DMS53 treated with DMSO at 0.1 percent for 48 hours (cell line): ENCODE data around the gene KCNG1.

Experiments
- DNase-seq: peaks from one replicate; lab custom pipeline; 2025; ENCODE audit not compliant: unreplicated experiment; lab: John Stamatoyannopoulos, UW

The KCNG1 gene

DNA sequence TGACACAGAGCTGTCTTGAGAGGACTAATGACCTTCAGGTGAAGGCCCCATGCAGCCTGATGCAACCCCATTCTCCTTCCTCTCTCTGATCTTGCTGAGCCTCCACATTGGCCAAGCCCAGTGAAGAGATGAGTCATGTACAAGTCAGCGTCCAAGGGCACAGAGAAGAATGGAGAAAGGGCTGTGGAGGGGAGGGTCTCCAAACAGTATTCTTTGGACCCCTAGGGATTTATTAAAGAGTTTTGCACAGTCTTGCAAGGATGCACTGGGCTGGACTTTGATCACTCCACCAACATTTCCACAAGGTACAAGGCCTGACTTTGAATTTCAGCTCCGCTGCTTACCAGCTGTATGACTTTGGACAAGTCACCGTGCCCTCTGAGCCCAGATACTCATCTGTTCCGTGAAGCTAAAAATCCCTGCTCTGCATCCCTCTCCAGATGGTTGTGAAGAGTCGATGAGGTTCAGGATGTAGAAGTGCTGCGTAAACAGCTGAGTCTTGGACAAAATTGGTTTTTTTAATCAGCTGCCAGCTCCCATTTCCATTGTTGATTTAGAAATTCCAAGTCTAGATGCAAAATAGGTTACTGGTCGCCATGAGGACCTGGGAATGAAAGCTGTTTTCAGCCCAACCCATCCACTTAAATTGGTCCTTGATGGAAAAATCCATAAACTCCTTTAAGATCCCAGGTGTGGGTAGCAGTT lies 14.1 kb upstream of the KCNG1 start:
- no peak for DNase-seq

DNA sequence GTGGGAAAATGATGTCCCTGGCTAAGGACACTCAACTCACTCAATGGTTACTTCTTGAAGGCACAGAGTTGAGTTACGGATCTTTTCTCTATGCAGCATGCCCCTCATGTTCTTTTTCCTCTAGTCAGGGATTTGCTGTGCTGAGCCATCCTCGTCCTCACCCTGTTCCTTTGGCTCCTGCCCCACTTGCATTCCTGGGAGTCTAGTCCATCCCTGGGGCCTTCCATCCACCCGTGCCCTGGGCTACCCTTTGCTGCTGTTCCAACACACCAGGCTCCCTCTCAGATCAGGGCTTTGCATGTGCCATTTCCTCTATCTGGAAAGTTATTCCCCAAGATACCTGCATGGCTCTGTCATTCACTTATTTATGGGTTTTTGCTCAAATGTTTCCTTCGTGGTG lies 13.3 kb upstream of the KCNG1 start:
- DNase-seq, result no peak

DNA sequence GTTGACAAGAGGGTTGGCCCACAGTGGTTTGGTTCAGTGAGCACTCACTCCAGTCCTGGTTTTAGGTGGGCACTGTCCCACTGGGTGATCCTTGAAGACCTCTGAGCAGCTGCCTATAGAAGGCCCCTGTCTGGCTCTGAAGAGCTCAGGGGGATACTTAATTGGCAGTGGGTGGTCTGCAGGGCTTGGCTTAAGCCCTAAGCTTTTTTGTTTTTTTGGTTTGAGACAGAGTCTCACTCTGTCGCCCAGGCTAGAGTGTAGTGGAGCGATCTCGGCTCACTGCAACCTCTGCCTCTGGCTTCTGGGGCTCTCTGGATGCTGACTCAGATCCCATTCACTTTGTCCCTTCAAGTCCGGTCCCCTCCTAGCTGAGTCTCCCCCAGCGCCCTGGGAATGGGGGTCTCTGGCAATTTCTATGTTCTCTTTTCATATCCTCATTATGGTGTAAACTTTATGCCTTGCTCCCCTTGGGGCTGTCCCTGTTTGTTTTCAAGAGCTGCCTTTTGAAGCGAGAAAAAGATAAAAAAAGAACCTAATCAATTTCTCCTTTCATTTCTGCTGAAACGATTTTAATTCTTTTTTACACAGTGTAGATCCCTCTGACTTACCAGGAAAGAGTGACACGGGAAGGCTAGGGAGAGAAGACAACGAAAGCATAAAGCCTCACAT lies 12.2 kb upstream of the KCNG1 start:
- DNase-seq, result no peak

DNA sequence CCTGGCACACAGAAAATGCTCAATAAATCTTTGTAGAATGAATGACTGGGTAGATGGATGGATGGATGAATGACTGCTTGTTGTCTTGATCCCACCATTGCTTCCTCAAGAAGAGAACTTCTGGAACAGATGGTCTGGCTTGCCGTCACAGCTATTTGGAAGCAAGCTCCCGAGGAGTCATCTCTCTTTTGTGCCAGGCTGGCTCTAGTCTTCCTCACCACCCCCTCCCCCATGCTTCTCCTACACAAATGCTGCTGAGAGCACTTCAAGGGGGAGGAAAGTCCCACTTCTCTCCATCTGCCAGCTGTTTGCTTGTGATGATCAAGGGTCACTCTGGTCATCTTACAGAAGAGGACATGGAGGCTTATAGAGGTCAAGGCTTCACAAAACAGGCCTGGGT lies 11.6 kb upstream of the KCNG1 start:
- DNase-seq, result no peak

DNA sequence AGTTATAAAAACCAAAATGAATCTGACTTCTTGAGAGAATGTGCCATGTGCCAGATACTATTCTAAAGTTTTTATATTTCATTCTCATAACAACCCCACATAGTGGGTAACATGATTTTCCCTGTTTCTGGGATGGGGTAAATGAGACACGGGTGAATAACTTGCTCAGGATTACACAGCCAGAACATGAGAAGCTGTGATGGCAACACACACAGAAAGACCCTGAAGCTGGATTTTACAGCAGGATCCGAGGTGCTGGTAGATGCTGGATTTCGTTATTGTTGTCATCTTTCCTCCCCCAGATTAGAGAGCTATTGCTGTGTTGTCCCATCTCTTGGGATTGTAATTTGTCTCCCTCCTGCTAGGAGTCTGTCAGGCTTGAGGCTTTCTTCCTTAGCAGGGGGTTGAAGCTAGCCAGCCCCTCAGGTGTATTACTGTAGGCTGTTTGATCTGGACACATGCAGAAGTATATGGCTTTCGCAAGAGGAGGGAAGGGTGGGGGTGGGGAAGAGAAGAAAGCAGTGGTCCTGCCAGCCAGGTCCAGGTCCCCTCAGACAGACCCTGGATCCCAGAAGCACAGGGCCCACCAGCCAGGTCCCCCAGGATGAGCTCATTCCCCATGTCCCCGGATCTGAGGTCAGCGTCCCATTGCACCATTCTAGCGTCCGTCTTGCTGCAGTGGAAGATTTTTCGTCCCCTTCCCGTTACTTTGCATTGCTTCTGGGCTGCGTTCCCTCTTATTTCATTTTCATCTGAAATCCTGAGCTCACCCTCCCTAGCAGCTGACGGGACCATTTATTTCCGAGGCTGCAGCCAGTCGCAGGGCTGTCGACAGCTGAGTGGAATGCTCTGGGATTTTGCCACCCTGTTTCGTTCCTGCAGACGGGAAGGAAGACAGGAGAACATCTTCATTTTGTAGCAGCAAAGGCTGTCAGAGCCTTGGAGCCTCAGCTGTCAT lies 7.3 kb upstream of the KCNG1 start:
- no peak for DNase-seq

DNA sequence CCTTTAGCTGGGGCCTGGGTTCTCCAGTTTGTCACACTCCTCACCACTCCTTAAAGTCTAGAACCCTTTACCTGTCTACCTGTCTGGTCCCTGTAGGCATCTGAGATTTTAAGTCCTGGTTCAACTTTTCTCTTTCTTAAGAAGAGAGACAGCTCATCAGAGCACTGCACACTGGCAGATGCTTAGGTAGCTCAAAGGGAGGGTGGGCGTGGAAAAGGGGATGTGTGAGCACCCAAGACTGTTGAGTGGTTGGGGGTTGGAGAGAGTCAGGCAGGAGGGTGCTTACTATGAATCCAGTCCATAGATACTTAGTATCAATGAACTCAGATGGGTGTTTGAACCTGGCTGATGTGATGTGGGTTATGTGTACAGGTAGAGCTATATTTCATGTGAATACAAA lies 6.6 kb upstream of the KCNG1 start:
- no peak for DNase-seq

DNA sequence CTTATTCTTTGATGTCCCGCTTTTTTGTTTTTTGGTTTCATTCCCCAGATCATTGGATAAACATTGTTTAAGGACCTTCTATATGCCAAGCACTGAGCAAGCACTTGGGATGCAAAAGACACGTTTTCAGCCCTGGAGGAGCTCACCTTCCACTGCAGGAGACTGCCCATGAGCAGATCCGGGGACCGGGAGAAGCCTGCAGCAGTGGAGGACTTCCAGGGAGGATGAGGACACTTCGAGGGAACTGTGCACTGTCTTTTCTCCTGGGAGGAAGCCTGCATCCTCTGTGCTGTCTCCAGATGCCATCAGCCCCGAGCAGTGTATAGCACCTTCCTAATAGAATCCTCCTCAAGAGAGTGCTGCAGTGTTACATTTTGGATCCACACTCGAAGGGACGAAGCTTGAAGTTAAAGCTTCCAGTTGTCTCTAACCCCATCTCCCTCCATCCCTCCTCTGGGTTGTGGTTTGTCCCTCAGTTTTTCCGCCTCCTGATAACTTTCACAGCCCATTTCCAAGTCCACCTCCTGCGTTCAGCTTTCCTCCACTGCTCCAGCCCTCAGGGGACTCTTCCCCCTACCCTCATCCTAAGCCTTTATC lies 5.8 kb upstream of the KCNG1 start:
- no peak for DNase-seq

DNA sequence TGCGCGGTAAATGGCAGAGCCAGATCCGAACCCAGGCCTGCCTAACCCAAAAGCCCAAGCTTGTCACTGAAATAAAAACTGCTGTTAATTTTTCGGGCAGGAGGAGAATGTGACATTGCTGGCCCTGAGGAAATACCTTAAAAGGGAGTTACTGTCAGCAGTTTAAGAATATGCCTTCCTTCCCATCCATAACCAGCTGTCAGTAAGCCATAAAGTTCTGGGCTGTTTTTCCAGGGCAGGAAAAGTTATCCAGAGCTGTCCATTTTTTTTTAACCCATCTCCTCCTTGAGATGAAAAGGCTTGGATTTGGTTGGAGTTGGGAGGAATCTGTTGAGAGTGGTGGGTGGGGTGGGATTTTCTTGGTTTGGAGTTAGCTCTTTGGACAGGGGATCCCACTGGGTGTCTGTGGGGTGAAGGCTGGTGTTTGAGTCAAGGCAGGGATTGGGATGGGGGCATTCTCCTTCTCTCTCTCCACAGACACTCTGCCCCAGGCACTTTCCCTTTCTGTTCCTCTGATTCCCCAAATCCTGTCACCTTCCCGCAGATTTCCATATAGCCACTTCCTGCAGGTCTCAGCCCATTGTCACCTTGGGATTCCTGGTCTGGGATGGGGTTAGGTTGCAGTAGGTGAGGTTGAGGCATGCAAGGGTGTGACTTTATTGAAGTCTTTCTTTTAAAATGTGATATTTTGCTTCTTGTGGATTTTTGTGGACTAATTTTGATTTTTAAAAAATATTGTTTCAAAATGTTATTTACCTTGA lies 4.3 kb upstream of the KCNG1 start:
- DNase-seq, result no peak

DNA sequence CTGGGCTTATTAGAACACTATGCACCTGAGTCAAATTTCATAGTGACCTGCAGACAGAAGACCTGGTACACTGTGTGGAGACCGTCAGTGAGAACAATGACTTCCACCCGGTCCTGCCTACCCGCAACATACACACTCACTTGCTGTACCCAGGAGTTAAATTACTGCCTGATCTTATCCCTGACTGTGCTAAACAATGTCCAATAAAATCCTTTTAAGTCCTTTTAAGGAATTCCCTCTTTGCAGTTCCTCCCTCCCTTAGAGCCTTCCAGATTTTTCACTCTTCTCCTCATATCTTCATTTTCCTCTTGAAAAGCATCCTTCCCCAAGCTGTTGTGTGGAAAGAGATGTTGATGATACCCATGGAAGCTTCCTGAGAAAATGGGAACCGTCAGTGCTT lies 3.4 kb upstream of the KCNG1 start:
- no peak for DNase-seq

DNA sequence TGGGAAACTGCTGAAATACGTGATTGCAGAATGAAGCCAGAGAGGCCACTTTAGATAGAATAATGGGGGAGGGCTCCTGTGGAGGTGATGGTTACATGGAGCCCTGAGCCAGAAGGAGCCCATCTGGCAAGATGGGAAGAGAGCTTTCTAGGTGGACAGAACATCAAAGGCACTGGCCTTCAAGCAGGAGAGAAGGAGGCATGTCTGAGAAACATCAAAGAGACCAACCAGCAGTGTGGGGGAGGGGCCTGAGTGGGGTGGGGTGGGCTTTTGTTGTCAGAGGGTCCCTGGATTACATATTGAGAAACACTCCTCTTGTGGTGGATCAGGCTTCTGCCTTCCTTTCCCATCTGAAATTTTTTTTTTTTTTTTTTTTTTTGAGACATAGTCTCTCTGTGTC lies 1.9 kb upstream of the KCNG1 start:
- DNase-seq, result no peak

DNA sequence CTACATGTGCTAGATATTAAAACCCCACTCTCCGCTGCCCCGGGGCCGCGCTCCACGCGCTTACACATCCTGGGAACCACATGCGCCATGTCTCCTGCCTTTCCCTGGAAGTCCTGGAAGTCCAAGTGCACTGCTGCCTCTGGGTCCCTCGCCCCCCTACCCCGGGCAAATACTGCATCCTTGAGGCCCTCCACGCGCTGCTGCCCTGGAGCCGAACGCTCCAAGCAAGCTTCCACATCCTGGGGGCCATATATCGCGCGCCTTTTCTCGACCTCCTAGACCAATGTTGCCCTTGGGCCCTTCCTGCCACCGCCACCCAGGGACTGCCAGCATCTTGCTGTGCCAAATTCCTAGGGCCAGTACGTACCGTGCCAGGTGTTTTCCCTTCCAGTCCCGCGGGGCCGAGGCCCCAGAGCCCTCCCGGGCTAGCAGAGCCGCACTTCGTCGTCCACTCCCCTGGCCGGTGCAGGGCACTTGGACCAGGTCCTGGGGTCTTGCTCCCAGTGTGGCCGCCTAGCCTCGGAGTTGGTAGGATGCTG lies 779 bp upstream of the KCNG1 start:
- DNase-seq, result no peak

DNA sequence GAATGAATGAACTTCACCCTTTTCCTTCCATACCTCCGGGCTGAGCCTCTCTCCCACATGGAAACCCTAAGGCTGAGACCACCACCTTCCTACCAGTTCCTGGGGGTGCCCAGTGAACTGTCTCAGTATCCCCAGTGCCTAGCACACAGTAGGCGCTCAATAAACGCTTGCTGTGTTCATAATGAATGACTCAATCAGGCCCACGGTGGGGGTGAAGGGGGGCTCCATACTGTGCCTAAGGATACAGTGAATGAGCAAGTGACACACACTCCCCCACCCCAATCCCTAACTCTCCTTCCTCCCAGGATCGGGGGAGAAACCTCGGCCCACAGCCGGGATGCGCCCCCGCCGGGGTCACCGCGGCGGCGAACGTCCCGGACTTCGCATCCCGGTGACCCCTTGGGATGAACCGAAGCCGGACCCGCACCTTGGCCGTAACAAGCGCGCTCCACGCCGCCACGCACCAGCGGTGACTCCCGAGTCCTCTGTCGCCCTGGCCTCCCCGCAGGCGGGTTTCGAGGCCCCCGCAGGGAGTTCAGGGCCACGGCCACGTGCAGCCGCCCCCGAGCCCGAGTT lies 592 bp downstream of the KCNG1 start:
- DNase-seq, result no peak

DNA sequence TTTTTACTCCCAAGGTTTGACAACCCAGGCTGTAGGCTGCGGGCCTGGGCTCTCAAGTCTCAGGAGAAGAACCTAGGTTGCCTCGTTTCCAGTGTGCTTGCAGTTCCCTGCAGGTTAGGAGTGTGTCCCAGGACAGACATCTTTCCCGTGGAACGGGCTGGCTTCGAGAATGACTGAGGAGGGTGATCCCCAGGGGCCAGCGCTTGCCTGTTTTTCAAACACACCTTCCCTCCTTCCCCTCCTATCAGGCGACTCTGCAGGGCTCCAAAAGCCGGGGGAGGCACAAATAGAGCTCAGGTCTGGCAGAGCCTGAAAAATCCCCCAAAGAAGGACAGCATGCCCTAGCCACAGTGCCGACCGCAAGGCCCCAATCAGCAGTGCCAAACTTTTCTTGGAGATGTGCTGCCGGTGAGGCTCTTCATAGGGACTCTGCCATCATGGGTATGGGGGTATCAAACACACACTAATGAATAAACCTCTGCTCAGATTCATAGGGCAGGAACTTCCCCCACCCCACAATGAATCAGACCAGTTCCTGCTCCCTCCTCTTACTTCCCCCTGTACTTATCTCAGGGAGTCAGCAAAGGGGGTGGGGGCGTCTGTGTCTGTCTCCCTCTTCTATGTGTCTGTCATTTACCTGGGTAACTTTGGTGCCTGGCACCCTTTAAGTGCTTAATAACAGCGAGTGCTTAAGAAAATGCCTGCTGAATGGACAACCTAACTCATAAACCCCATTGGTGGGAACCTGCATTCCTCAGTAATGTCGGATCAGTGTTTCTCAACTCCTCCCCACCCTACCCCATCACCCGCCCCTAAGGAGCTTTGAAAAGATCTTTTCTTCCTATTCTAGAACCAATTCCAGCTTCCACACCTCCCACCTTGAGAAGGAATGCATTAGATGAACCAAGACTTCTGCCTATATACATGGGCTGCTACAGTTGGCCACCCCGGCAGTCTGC lies 1.6 kb downstream of the KCNG1 start:
- DNase-seq, result no peak

DNA sequence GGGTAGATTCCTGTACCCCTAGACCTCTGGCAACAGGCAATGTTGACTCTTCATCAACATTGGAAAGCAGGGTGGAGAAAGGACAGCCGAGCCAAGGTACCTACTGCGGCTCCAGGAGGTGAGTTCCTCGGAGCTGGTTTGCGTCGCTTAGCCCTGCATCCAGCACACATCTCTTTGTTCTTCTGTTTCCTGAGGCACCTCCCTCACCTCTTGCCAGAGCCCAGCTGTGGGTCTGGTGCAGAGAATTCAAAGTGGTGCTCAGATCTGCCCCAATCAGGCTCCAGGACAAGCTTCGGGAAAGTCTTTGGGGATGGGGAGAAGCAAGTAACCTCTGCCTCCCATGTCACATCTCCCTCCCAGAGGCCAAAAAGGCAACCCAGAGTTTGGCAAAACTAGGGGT lies 2.2 kb downstream of the KCNG1 start:
- no peak for DNase-seq

DNA sequence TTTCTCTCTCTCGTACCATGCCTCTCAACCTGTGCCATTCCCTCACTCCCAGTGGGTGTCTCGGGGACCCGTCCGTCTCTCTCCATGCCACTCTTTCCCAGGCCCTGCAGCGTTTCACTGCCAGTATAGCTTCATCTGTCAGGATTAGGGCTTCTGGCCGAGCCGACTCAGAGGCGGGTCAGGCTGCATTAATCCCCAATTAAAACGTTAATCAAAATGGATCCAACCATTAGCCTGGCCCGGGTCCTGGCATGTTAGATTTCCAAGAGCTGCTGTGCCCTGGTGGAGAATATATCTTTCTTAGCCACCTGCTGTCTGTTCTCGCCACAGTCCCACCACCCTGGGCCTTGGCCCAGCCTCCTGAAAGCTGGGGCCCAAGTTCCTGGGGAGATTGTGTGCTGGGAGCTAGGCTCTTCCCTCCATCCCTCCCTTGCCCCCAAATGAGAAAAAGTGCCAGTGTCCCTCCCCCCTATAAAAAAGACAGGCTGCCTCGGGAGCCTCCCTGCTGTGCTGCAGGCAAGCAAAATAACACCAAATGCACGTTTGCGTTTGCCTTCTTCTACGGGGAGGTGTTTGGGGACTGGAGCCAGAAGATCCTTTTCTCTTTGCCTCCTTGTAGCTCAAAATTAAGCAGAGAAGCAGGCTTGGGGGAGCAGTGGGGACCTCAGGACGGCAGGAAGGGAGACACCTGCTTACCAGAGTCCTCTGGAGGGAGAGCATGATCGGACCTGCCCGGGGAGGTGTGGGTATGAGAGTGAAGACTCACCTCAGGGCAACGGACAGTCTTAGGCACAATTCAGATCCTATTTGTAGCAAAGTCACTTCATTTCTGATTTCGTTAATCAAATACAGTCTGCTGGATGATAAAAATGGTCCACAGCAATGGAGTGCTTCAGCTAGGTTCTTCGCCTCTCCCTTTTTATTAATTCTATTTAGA lies 3.0 kb downstream of the KCNG1 start:
- no peak for DNase-seq

DNA sequence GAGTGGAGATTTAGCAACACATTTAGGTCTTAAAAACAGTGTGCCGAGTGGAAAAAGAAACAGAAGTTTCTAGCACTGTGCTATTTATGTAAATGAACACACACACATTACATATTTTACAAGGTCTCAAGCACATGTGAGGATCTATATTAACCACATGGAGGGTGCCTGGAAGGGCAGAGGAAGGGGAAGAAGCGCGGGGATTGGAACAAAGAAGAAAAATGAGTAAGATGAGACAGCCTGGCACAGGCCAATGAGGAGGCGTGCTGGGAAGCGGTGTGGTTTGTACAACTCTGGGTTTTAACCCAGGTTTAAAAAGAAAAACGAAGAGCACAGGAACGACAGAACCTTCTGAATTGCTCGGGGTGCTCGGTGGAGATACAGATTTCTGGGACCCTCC lies 5.7 kb downstream of the KCNG1 start:
- DNase-seq, result no peak

DNA sequence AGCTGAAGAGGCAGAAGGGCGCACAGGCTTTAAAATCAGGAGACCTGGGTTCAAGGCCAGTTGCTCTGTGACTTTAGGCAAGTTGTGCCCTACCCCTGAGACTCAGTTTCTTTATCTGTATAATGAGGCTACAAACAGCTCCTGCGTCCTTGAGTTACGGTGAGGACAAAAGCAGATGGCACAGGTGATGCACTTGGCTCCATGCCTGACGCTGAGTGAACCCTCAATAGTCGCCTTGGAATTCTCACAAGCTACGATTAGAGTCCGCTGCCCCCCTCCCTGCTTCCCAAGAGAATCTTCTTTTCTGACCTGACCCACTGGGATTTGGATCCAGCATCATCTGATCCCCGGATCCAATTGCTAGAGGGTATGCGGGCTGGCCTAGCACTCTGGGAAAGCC lies 6.4 kb downstream of the KCNG1 start:
- DNase-seq, result no peak
